NT2/D1 (cell line): ENCODE results near the gene DDX10.

Experiments
- SUZ12 ChIP-seq: IDR thresholded peaks from 2 replicates; pipeline ENCODE4 v1.6.1; 2011; ENCODE audit not compliant: insufficient read length, insufficient read depth; ENCODE audit errors: extremely low read depth
- ZNF274 ChIP-seq: IDR thresholded peaks from 2 replicates; pipeline ENCODE4 v1.6.1; 2011; ENCODE audit warnings: mild to moderate bottlenecking, low read depth, low read length

- TF ChIP-seq SUZ12 (no peak), ZNF274 (no peak)
Measured at GRCh38 chr11:108959874-108960273, 295.0 kb downstream of the DDX10 start.
